A549 (cell line): ENCODE measurements around the gene ACSM6.

Source experiments
- CHD4 ChIP-seq: fragments of 200-600 bp; sonication (generic); IDR thresholded peaks from 2 replicates; pipeline ENCODE4 v1.6.1; 2016; ENCODE audit warnings: antibody characterized with exemption, mild to moderate bottlenecking, borderline replicate concordance
- EP300 ChIP-seq, 2 experiments: fragments of >200 bp; sonication (Bioruptor Twin); formaldehyde crosslinking; IDR thresholded peaks; 2 replicates in 1 of 2; 3 replicates in 1 of 2; pipeline ENCODE4 v1.6.1; 2016 to 2017
- ESRRA ChIP-seq: fragments of 150-350 bp; IDR thresholded peaks from 2 replicates; pipeline ENCODE4 v1.6.1; 2014; ENCODE audit warnings: mild to moderate bottlenecking, low read length, borderline replicate concordance
- FOSL2 ChIP-seq, 2 experiments: fragments of 450-650 bp in 1 of 2; fragments of >200 bp in 1 of 2; sonication (Bioruptor Twin) in 1 of 2; formaldehyde crosslinking; IDR thresholded peaks; 2 replicates each; pipeline versions ENCODE4 v1.5.0 to v1.6.1; 2016 to 2020; ENCODE audit warnings: mild to moderate bottlenecking in 1 of 2, moderate library complexity in 1 of 2
- HOXB5 ChIP-seq: fragments of 250-450 bp; sonication (Bioruptor Pico); IDR thresholded peaks from 2 replicates; pipeline ENCODE4 v1.5.0; 2020; ENCODE audit warnings: mild to moderate bottlenecking, moderate library complexity
- JUNB ChIP-seq: fragments of >200 bp; sonication (Bioruptor Twin); formaldehyde crosslinking; IDR thresholded peaks from 2 replicates; pipeline ENCODE4 v1.6.1; 2016
- NR3C1 ChIP-seq: fragments of >200 bp; sonication (Bioruptor Twin); formaldehyde crosslinking; IDR thresholded peaks from 3 replicates; pipeline ENCODE4 v1.6.1; 2017
- RAD21 ChIP-seq, 2 experiments: fragments of >200 bp in 1 of 2; sonication (Bioruptor Twin) in 1 of 2; formaldehyde crosslinking in 1 of 2; IDR thresholded peaks in 1 of 2; conservative IDR thresholded peaks in 1 of 2; 2 replicates in 1 of 2; 3 replicates in 1 of 2; pipeline ENCODE4 v1.6.1; 2012 to 2018; ENCODE audit warnings: inconsistent platforms in 1 of 2
- RFX5 ChIP-seq: fragments of 450-650 bp; IDR thresholded peaks from 2 replicates; pipeline ENCODE4 v1.7.1; 2014; ENCODE audit warnings: antibody characterized with exemption, mild to moderate bottlenecking, moderate library complexity
- RNF2 ChIP-seq: fragments of 200-600 bp; sonication (generic); IDR thresholded peaks from 2 replicates; pipeline ENCODE4 v1.6.1; 2016; ENCODE audit warnings: low read depth, mild to moderate bottlenecking, antibody characterized with exemption, moderate library complexity, borderline replicate concordance
- SMC3 ChIP-seq: fragments of >200 bp; sonication (Bioruptor Twin); formaldehyde crosslinking; IDR thresholded peaks from 3 replicates; pipeline ENCODE4 v1.6.1; 2018; ENCODE audit warnings: inconsistent platforms
- TF ChIP-seq, protein P1 (sequence below): fragments of >200 bp; sonication (Bioruptor Twin); formaldehyde crosslinking; IDR thresholded peaks from 3 replicates; pipeline ENCODE4 v1.5.1; 2016
- TF ChIP-seq, protein P2 (sequence below): fragments of 250-450 bp; sonication (Bioruptor Pico); IDR thresholded peaks from 2 replicates; pipeline ENCODE4 v1.5.0; 2021; ENCODE audit warnings: mild to moderate bottlenecking, moderate library complexity, borderline replicate concordance
- TF ChIP-seq, protein P3 (sequence below): fragments of 450-650 bp; IDR thresholded peaks from 2 replicates; pipeline ENCODE4 v1.6.1; 2014; ENCODE audit warnings: antibody characterized with exemption

DNA sequence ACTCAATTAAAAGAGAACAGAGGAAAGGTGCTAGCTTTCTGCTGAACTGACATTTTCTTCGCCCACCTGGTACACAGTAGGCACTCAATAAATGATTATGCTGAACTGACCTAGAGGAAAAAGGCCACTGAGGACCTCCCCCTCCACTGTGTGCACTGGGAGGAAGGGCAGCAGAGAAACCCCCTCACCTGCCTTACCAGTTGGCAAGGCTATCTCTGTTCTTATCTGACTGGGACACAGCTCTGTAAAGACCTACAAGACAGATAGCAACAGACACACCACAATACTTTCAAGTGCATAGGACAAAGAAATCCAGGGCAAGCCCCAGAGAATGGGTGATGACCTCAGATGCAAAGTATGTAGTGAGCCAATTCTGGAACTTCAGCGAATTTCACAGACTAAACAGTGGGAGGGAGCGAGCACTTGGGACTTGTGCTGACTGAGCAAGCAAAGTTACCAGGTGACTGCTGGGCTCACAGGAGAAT lies 66.4 kb downstream of the ACSM6 start:
- TF ChIP-seq RAD21 (conservative IDR thresholded peaks at IDR 0.05 in 1 of 2, IDR thresholded peaks at IDR 0.05 in 1 of 2): no peak
- TF ChIP-seq, protein P1, sequence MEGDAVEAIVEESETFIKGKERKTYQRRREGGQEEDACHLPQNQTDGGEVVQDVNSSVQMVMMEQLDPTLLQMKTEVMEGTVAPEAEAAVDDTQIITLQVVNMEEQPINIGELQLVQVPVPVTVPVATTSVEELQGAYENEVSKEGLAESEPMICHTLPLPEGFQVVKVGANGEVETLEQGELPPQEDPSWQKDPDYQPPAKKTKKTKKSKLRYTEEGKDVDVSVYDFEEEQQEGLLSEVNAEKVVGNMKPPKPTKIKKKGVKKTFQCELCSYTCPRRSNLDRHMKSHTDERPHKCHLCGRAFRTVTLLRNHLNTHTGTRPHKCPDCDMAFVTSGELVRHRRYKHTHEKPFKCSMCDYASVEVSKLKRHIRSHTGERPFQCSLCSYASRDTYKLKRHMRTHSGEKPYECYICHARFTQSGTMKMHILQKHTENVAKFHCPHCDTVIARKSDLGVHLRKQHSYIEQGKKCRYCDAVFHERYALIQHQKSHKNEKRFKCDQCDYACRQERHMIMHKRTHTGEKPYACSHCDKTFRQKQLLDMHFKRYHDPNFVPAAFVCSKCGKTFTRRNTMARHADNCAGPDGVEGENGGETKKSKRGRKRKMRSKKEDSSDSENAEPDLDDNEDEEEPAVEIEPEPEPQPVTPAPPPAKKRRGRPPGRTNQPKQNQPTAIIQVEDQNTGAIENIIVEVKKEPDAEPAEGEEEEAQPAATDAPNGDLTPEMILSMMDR: no peak
- no peak for TF ChIP-seq JUNB
- TF ChIP-seq HOXB5 (CRISPR knock-in tag): no peak
- TF ChIP-seq EP300 (IDR thresholded peaks at IDR 0.05): no peak; a peak in 1 of 5 replicates
- TF ChIP-seq ESRRA: no peak
- TF ChIP-seq NR3C1: no peak
- no peak for TF ChIP-seq CHD4
- no peak; the same call in 2 of the 3 replicates for TF ChIP-seq SMC3
- peak; percentile 26; the same call in 1 of the 2 replicates for TF ChIP-seq FOSL2 (IDR thresholded peaks at IDR 0.05)
- TF ChIP-seq FOSL2 (CRISPR knock-in tag; IDR thresholded peaks at IDR 0.05): peak; percentile 48
- TF ChIP-seq RNF2: no peak
- TF ChIP-seq, protein P2, sequence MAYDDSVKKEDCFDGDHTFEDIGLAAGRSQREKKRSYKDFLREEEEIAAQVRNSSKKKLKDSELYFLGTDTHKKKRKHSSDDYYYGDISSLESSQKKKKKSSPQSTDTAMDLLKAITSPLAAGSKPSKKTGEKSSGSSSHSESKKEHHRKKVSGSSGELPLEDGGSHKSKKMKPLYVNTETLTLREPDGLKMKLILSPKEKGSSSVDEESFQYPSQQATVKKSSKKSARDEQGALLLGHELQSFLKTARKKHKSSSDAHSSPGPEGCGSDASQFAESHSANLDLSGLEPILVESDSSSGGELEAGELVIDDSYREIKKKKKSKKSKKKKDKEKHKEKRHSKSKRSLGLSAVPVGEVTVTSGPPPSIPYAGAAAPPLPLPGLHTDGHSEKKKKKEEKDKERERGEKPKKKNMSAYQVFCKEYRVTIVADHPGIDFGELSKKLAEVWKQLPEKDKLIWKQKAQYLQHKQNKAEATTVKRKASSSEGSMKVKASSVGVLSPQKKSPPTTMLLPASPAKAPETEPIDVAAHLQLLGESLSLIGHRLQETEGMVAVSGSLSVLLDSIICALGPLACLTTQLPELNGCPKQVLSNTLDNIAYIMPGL (CRISPR knock-in tag): no peak
- TF ChIP-seq, protein P3, sequence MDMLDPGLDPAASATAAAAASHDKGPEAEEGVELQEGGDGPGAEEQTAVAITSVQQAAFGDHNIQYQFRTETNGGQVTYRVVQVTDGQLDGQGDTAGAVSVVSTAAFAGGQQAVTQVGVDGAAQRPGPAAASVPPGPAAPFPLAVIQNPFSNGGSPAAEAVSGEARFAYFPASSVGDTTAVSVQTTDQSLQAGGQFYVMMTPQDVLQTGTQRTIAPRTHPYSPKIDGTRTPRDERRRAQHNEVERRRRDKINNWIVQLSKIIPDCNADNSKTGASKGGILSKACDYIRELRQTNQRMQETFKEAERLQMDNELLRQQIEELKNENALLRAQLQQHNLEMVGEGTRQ: no peak
- TF ChIP-seq RFX5: no peak
